Lower leg skin (tissue), 3 donors: ENCODE results near the gene OGG1.

Experiments
- CTCF ChIP-seq, 3 donors: fragments of 450-650 bp; IDR thresholded peaks; one replicate each; pipeline ENCODE4 v1.5.1; 2016; ENCODE audit warnings: antibody characterized with exemption in 3 of 3, mild to moderate bottlenecking in 3 of 3, moderate library complexity in 2 of 3
- POLR2A ChIP-seq, 2 donors: fragments of 450-650 bp; IDR thresholded peaks; one replicate each; pipeline ENCODE4 v1.6.1; 2016 to 2017; ENCODE audit warnings: antibody characterized with exemption in 2 of 2, mild to moderate bottlenecking in 1 of 2, moderate library complexity in 1 of 2

- no peak for TF ChIP-seq POLR2A (IDR thresholded peaks at IDR 0.05)
- no peak for TF ChIP-seq CTCF (IDR thresholded peaks at IDR 0.05)
Observed at GRCh38 chr3:9713142-9713541, 36.6 kb upstream of the OGG1 start.
